Cardiac muscle cell (in vitro differentiated cells and primary cell): ENCODE data around the gene MAPT. TPM values are rescaled to one million over a fixed set of nuclear protein-coding genes. Genes with fewer than 3 reads are reported as not detected.

Experiments used
- DNase-seq, 2 donors: peaks; one replicate each; pipeline versions ENCODE4 v3.0.0 to v3.0.0-alpha.2; 2010 to 2017; ENCODE audit warnings: low read depth in 1 of 2, low spot score in 1 of 2
- H3K27ac ChIP-seq: fragments of 200-600 bp; sonication (generic); 2 replicates; pipeline ENCODE4 v1.5.1; 2016
- H3K27me3 ChIP-seq: fragments of 200-600 bp; sonication (generic); 2 replicates; pipeline ENCODE4 v1.6.0; 2016; ENCODE audit warnings: control low read depth
- H3K36me3 ChIP-seq: fragments of 200-600 bp; sonication (generic); 2 replicates; pipeline ENCODE4 v1.5.1; 2016; ENCODE audit warnings: control low read depth
- H3K4me1 ChIP-seq: fragments of 200-600 bp; sonication (generic); 2 replicates; pipeline ENCODE4 v1.8.1; 2017; ENCODE audit warnings: low read depth, mild to moderate bottlenecking, mixed run types
- H3K4me3 ChIP-seq: fragments of 200-600 bp; sonication (generic); 2 replicates; pipeline ENCODE4 v1.5.1; 2016; ENCODE audit warnings: mild to moderate bottlenecking
- H3K9me3 ChIP-seq: fragments of 200-600 bp; sonication (generic); 2 replicates; pipeline ENCODE4 v1.5.1; 2017; ENCODE audit warnings: low read depth, mild to moderate bottlenecking, control low read depth
- CTCF ChIP-seq: IDR thresholded peaks from 2 replicates; pipeline ENCODE4 v1.5.1; 2012; ENCODE audit warnings: low read depth, mild to moderate bottlenecking, low read length
- polyA plus RNA-seq: library from polyadenylated mRNA; unstranded; fragments of >200 nt; fragmentation: Nextera tagmentation; extraction: Ambion mirVana; gene quantifications from 2 replicates; pipeline ENCODE4 v1.2.1, GENCODE V29; 2016
- total RNA-seq: library from RNA; depleted of rRNA; stranded (reverse); fragments of >200 nt; gene quantifications from 2 replicates; pipeline ENCODE4 v1.2.3, GENCODE V29; 2016

The MAPT gene
- total and polyA plus RNA-seq, 2 experiments from 2014 or later, result 1.3 to 1.9 TPM

- peaks cover 37% of the 10 kb centered on the region for H3K27me3 ChIP-seq
- no peaks in the 10 kb centered on the region for H3K4me1 ChIP-seq
- no peak for DNase-seq
- no peak overlapping the region for H3K4me3 ChIP-seq
- H3K27ac ChIP-seq, result no peak overlapping the region
- H3K36me3 ChIP-seq, result no peaks in the 10 kb centered on the region
- TF ChIP-seq CTCF, result no peak
- no peaks in the 10 kb centered on the region for H3K9me3 ChIP-seq
Observed at GRCh38 chr17:45904866-45905265, 10.5 kb downstream of the MAPT start.

GRCh38 chr17:45905814-45906213 is 11.5 kb downstream of the MAPT start:
- TF ChIP-seq CTCF, result no peak
- H3K36me3 ChIP-seq, result no peaks in the 10 kb centered on the region
- H3K4me1 ChIP-seq, result no peaks in the 10 kb centered on the region
- no peak for DNase-seq
- H3K4me3 ChIP-seq, result no peak overlapping the region
- no peak overlapping the region for H3K27ac ChIP-seq
- H3K27me3 ChIP-seq, result peaks cover 28% of the 10 kb centered on the region
- no peaks in the 10 kb centered on the region for H3K9me3 ChIP-seq

GRCh38 chr17:45906237-45906636 is 11.9 kb downstream of the MAPT start:
- no peaks in the 10 kb centered on the region for H3K9me3 ChIP-seq
- H3K4me3 ChIP-seq, result no peak overlapping the region
- no peaks in the 10 kb centered on the region for H3K36me3 ChIP-seq
- TF ChIP-seq CTCF, result no peak
- peaks cover 23% of the 10 kb centered on the region for H3K27me3 ChIP-seq
- no peaks in the 10 kb centered on the region for H3K4me1 ChIP-seq
- DNase-seq, result no peak
- no peak overlapping the region for H3K27ac ChIP-seq

GRCh38 chr17:45906927-45907622 is 12.7 kb downstream of the MAPT start:
- H3K27me3 ChIP-seq, result peaks cover 15% of the 10 kb centered on the region
- H3K27ac ChIP-seq, result no peak overlapping the region
- no peaks in the 10 kb centered on the region for H3K4me1 ChIP-seq
- no peak for DNase-seq
- H3K4me3 ChIP-seq, result no peak overlapping the region
- H3K9me3 ChIP-seq, result no peaks in the 10 kb centered on the region
- no peaks in the 10 kb centered on the region for H3K36me3 ChIP-seq
- no peak for TF ChIP-seq CTCF

GRCh38 chr17:45907750-45908395 is 13.5 kb downstream of the MAPT start:
- H3K27ac ChIP-seq, result no peak overlapping the region
- no peak for TF ChIP-seq CTCF

More at GRCh38 chr17:45907750-45908395, 13.5 kb downstream of the MAPT start:
- Histone ChIP-seq H3K4me1 (no peaks in the 10 kb centered on the region), H3K36me3 (no peaks in the 10 kb centered on the region), H3K9me3 (no peaks in the 10 kb centered on the region), H3K4me3 (no peak overlapping the region), H3K27me3 (peaks cover 7% of the 10 kb centered on the region)
- no peak for DNase-seq
